SJSA1 (cell line): Measurements from ENCODE around the gene CD1D. TPM values are rescaled to one million over a fixed set of nuclear protein-coding genes. Genes with fewer than 3 reads are reported as not detected.

Experiments
- DNase-seq, 2 experiments: peaks; one replicate each; pipeline ENCODE4 v3.0.0-alpha.2; 2015 to 2020; ENCODE audit warnings: low spot score in 2 of 2, low read depth in 1 of 2
- H3K27ac ChIP-seq: fragments of 250-450 bp; sonication (Bioruptor Pico); 2 replicates; pipeline ENCODE4 v1.5.1; 2020; ENCODE audit warnings: mild to moderate bottlenecking, moderate library complexity
- H3K27me3 ChIP-seq: fragments of 250-450 bp; sonication (Bioruptor Pico); replicated peaks from 2 replicates; pipeline ENCODE4 v1.5.1; 2020; ENCODE audit warnings: mild to moderate bottlenecking, moderate library complexity
- H3K36me3 ChIP-seq: fragments of 250-450 bp; sonication (Bioruptor Pico); 2 replicates; pipeline ENCODE4 v1.5.1; 2020; ENCODE audit warnings: mild to moderate bottlenecking
- H3K4me1 ChIP-seq: fragments of 250-450 bp; sonication (Bioruptor Pico); replicated peaks from 2 replicates; pipeline ENCODE4 v1.6.1; 2021; ENCODE audit warnings: mild to moderate bottlenecking
- H3K4me3 ChIP-seq: fragments of 250-450 bp; sonication (Bioruptor Pico); 2 replicates; pipeline ENCODE4 v1.5.1; 2020; ENCODE audit warnings: mild to moderate bottlenecking
- H3K9me3 ChIP-seq: fragments of 250-450 bp; sonication (Bioruptor Pico); replicated peaks from 2 replicates; pipeline ENCODE4 v1.5.1; 2020; ENCODE audit warnings: mild to moderate bottlenecking
- total RNA-seq: library from RNA; depleted of rRNA; stranded (reverse); fragments of >200 nt; shearing (Covaris generic); gene quantifications from 2 replicates; pipeline ENCODE4 v1.2.3, GENCODE V29; 2014; rRNA removed

Gene CD1D
- total RNA-seq, 1 experiment from 2014 or later: not detected

DNA sequence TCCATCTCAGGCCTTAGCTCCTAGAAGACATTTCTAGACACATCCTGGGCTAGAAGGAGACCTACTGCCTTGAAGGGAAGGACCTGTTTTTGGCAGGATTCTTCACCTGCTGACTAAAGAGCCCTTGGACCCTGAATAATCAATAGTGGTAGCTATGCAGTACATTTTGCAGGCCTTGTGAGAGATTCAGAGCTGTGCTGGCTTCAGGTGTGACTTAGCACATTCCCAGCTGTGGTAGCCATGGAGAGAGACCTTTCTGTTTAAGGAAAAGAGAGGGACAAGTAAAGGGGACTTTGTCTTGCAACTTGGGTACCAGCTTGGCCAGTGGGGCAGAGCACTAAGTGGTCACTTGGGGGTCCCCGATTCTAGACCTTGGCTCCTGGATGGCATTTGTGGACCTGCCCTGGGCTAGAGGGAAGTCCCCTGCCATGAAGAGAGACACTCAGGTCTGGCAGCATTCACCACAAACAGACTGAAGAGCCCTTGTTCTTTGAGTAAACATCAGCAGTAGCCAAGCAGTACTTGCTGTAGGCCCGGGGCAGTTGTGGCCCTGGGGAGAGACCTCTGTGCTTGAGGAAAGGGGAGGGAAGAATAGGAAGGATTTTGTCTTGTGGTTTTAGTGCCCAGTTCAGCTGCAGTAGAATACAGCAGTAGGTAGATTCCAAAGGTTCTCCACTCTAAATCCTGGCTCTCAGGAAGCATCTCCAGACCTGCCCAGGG, 47.4 kb downstream of the CD1D start:
- DNase-seq: no peak
- H3K27me3 ChIP-seq: no peaks in the 10 kb centered on the region
- H3K4me1 ChIP-seq: no peaks in the 10 kb centered on the region

More for the DNA sequence above, 47.4 kb downstream of the CD1D start:
- Histone ChIP-seq H3K27ac (no peak overlapping the region), H3K4me3 (no peak overlapping the region), H3K9me3 (0 out of 2 replicates have a peak, but pooled peaks cover under 1% of the 10 kb centered on the region), H3K36me3 (no peaks in the 10 kb centered on the region)

Other genes starting within 250 kb of the CD1D start
- gene KIRREL1, start 187.2 kb upstream of the CD1D start, total RNA-seq: 83.9 and 123 TPM in 2 replicates
- gene CD1A, start 73.5 kb downstream of the CD1D start, total RNA-seq: not detected in 2 replicates
- gene CD1C, start 109.0 kb downstream of the CD1D start, total RNA-seq: not detected in 2 replicates
- not detected in 2 replicates for gene CD1B, start 150.6 kb downstream of the CD1D start, total RNA-seq
- not detected in 2 replicates for gene CD1E, start 173.0 kb downstream of the CD1D start, total RNA-seq
- gene OR10T2, start 218.6 kb downstream of the CD1D start, total RNA-seq: not detected in 2 replicates
- not detected in 2 replicates for gene OR10K2, start 245.3 kb downstream of the CD1D start, total RNA-seq